ENCODE measurements around the gene CWF19L1.

Gene CWF19L1

DNA sequence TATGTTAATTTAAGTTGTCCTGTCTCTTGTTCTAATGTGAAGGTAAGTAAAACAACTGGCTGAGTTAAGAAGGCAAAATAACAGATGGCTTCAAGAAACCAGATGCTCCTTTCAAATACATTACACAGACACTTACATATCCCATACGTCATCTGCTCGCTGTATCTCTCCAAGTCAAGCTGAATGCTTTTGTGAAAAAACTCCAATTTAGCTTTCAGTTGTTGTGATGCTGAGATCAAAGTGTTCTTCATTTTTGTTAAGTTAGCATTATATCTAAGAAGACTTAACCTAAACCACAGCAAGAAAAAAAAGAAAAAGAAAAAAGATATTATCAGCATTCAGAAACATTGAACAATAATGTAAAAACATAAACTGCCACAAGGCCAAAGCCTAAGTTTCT lies 63.1 kb downstream of the CWF19L1 start:
- Histone ChIP-seq H4K5ac (ENCODE audit: low read length) (no peak overlapping the region), H2BK15ac (replicated peaks; ENCODE audit: low read depth) (no peak overlapping the region), H3K36me3 (ENCODE audit: control insufficient read depth, insufficient read depth, low read length) (peaks cover 5% of the 10 kb centered on the region), H2BK120ac (ENCODE audit: low read depth, low read length) (no peak overlapping the region), H2AK5ac (ENCODE audit: low read length) (no peak overlapping the region), H3K4ac (ENCODE audit: low read depth, low read length) (no peak overlapping the region), H3K79me1 (ENCODE audit: low read length) (no peaks in the 10 kb centered on the region), H3K18ac (ENCODE audit: low read length) (no peak overlapping the region), H4K8ac (ENCODE audit: low read depth, low read length) (no peak overlapping the region), H3K4me3 (ENCODE audit: low read length) (no peak overlapping the region), H3K56ac (ENCODE audit: low read length) (no peak overlapping the region), H3K27me3 (ENCODE audit: insufficient read depth, low read length, poor library complexity) (no peaks in the 10 kb centered on the region), H3K4me2 (ENCODE audit: low read length) (no peak overlapping the region), H3K79me2 (ENCODE audit: control insufficient read depth, insufficient read depth, low read length) (no peaks in the 10 kb centered on the region), H3K9ac (ENCODE audit: low read length) (no peak overlapping the region), H2BK5ac (ENCODE audit: low read length) (no peak overlapping the region), H3K23ac (ENCODE audit: low read length) (no peak overlapping the region), H3K4me1 (ENCODE audit: control insufficient read depth, low read depth, low read length) (no peaks in the 10 kb centered on the region), H3K27ac (ENCODE audit: low read depth, low read length) (no peak overlapping the region)
- no peak for DNase-seq
- no CpG with 5 or more reads among the region's 2 CpGs for WGBS (ENCODE audit: extremely low coverage, insufficient coverage, low lambda C conversion rate)

DNA sequence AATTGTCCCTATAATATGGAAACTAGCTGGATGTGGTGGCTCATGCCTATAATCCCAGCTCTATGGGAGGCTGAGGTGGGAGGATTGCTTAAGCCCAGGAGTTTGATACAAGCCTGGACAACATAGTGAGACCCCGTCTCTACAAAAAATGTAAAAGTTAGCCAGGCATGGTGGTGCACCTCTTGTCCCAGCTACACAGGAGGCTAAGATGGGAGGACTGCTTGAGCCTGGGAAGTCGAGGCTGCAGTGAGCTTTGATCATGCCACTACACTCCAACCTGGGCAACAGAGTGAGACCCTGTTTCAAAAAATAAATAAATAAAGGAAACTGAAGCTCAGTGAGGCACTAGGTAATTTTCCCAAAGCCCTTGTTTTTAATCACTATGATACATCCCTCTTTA lies 65.9 kb downstream of the CWF19L1 start:
- no CpG with 5 or more reads among the region's 2 CpGs for WGBS (ENCODE audit: extremely low coverage, insufficient coverage, low lambda C conversion rate)
- Histone ChIP-seq H3K9ac (ENCODE audit: low read length) (no peak overlapping the region), H2BK120ac (ENCODE audit: low read depth, low read length) (no peak overlapping the region), H3K18ac (ENCODE audit: low read length) (no peak overlapping the region), H4K8ac (ENCODE audit: low read depth, low read length) (no peak overlapping the region), H3K27ac (ENCODE audit: low read depth, low read length) (no peak overlapping the region), H2BK5ac (ENCODE audit: low read length) (no peak overlapping the region), H3K23ac (ENCODE audit: low read length) (no peak overlapping the region), H3K4me1 (ENCODE audit: control insufficient read depth, low read depth, low read length) (no peaks in the 10 kb centered on the region), H3K4ac (ENCODE audit: low read depth, low read length) (no peak overlapping the region), H3K56ac (ENCODE audit: low read length) (no peak overlapping the region), H3K27me3 (ENCODE audit: insufficient read depth, low read length, poor library complexity) (no peaks in the 10 kb centered on the region), H3K79me2 (ENCODE audit: control insufficient read depth, insufficient read depth, low read length) (no peaks in the 10 kb centered on the region), H3K79me1 (ENCODE audit: low read length) (no peaks in the 10 kb centered on the region), H2AK5ac (ENCODE audit: low read length) (no peak overlapping the region), H3K36me3 (ENCODE audit: control insufficient read depth, insufficient read depth, low read length) (peaks cover 5% of the 10 kb centered on the region), H2BK15ac (replicated peaks; ENCODE audit: low read depth) (no peak overlapping the region), H4K5ac (ENCODE audit: low read length) (no peak overlapping the region), H3K4me3 (ENCODE audit: low read length) (no peak overlapping the region), H3K4me2 (ENCODE audit: low read length) (no peak overlapping the region)
- no peak for DNase-seq

DNA sequence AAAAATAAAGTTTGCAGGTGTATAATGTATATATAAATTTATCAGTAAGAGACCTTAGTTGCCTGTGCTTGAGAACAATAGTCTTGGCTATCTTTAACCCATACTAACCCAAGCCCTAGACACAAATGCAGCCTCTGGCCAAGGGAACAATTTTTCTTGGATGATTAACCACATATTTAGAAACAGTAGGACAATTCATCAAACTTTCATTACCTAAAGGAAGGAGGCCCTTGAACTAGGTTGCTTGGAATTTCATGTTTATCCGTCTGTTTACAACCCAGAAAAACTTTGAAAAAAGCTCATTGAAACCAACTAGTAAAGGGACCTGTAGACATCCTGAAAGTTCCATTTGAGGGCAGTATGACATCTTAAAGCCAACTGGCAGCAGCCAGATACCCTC lies 72.7 kb downstream of the CWF19L1 start:
- no peak for DNase-seq
- Histone ChIP-seq H2BK5ac (ENCODE audit: low read length) (no peak overlapping the region), H3K9ac (ENCODE audit: low read length) (no peak overlapping the region), H3K4ac (ENCODE audit: low read depth, low read length) (no peak overlapping the region), H3K4me3 (ENCODE audit: low read length) (no peak overlapping the region), H2BK120ac (ENCODE audit: low read depth, low read length) (no peak overlapping the region), H3K4me1 (ENCODE audit: control insufficient read depth, low read depth, low read length) (no peaks in the 10 kb centered on the region), H2BK15ac (replicated peaks; ENCODE audit: low read depth) (no peak overlapping the region), H3K4me2 (ENCODE audit: low read length) (no peak overlapping the region), H3K27ac (ENCODE audit: low read depth, low read length) (no peak overlapping the region), H4K5ac (ENCODE audit: low read length) (no peak overlapping the region), H3K23ac (ENCODE audit: low read length) (no peak overlapping the region), H3K27me3 (ENCODE audit: insufficient read depth, low read length, poor library complexity) (no peaks in the 10 kb centered on the region), H3K56ac (ENCODE audit: low read length) (no peak overlapping the region), H3K79me1 (ENCODE audit: low read length) (no peaks in the 10 kb centered on the region), H3K18ac (ENCODE audit: low read length) (no peak overlapping the region), H4K8ac (ENCODE audit: low read depth, low read length) (no peak overlapping the region), H3K36me3 (ENCODE audit: control insufficient read depth, insufficient read depth, low read length) (peaks cover 4% of the 10 kb centered on the region), H2AK5ac (ENCODE audit: low read length) (no peak overlapping the region), H3K79me2 (ENCODE audit: control insufficient read depth, insufficient read depth, low read length) (no peaks in the 10 kb centered on the region)
- no CpG with 5 or more reads among the region's 1 CpG for WGBS (ENCODE audit: extremely low coverage, insufficient coverage, low lambda C conversion rate)

DNA sequence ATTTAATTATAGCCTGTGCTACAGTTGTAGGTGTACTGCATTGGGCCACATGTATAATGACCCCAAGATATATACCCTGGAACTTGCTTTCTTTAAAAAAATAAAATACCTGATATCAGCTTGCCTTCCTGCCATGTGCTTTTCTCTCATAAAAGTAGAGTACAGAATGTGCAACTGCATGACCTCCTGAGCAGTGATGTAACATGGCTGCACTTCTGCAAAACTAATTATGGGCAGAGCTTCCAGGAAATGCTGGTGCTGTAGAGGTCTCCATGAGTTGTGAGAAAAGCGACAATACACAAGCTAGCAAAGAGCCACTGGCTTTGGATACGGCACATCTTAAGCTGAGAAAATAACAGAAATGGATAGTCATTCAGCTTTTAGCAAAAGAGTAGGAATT lies 75.1 kb downstream of the CWF19L1 start:
- H2BK5ac ChIP-seq (ENCODE audit: low read length): no peak overlapping the region
- no peak overlapping the region for H2BK15ac ChIP-seq (replicated peaks; ENCODE audit: low read depth)
- no peak for DNase-seq
- H3K9ac ChIP-seq (ENCODE audit: low read length): no peak overlapping the region
- no peak overlapping the region for H2AK5ac ChIP-seq (ENCODE audit: low read length)
- WGBS (ENCODE audit: extremely low coverage, insufficient coverage, low lambda C conversion rate): no CpG with 5 or more reads among the region's 2 CpGs
- no peak overlapping the region for H3K4me3 ChIP-seq (ENCODE audit: low read length)
- no peak overlapping the region for H3K23ac ChIP-seq (ENCODE audit: low read length)
- no peaks in the 10 kb centered on the region for H3K4me1 ChIP-seq (ENCODE audit: control insufficient read depth, low read depth, low read length)
- H4K8ac ChIP-seq (ENCODE audit: low read depth, low read length): no peak overlapping the region
- H3K56ac ChIP-seq (ENCODE audit: low read length): no peak overlapping the region
- H4K5ac ChIP-seq (ENCODE audit: low read length): no peak overlapping the region
- no peak overlapping the region for H2BK120ac ChIP-seq (ENCODE audit: low read depth, low read length)
- H3K4me2 ChIP-seq (ENCODE audit: low read length): no peak overlapping the region
- H3K79me1 ChIP-seq (ENCODE audit: low read length): no peaks in the 10 kb centered on the region
- H3K36me3 ChIP-seq (ENCODE audit: control insufficient read depth, insufficient read depth, low read length): peaks cover 2% of the 10 kb centered on the region
- no peak overlapping the region for H3K27ac ChIP-seq (ENCODE audit: low read depth, low read length)
- no peak overlapping the region for H3K18ac ChIP-seq (ENCODE audit: low read length)
- no peaks in the 10 kb centered on the region for H3K79me2 ChIP-seq (ENCODE audit: control insufficient read depth, insufficient read depth, low read length)
- no peak overlapping the region for H3K4ac ChIP-seq (ENCODE audit: low read depth, low read length)
- no peaks in the 10 kb centered on the region for H3K27me3 ChIP-seq (ENCODE audit: insufficient read depth, low read length, poor library complexity)

DNA sequence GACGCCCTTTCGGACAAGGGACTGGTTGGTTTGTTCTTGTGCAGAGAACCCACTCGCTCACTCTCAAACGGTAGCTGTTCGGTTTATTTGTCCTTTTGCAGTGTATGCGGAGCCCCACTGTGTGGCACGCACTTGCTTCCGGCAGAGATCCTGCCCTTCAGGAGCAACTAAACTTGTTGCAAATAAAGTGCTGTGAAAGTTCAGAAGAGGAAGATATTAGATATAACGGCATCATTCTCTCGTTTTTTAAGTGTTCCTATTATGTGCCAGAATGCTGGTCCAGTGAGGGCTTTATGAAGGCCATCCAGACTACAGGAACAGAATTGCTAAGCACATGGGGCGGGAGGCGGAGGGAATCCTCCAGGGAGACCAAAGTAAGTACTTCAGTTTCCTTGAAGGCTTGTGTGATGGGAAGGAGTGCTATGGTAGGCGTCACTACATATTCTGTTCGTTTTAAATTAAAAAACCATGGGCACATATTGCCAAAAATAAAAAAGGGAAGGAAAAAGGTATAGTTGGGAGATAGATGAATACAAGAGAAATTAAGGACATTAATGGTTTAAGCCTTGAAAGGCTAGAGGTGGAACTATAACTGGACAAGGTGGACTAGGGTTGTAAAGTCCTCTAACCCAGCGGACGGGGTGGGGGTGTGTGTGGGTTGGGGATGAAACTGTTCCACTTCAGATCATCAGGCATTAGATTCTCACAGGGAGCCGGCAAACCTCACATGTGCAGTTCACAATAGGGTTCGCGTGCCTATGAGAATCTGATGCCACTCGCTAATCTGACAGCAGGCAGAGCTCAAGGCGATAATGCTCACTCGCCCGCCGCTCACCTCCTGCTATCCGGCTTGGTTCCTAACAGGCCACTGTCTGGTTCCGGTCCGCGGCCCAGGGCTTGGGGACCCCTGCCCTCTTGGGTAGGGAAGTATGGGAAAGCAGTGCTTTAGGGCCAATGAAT lies 80.9 kb downstream of the CWF19L1 start:
- Histone ChIP-seq H2BK120ac (ENCODE audit: low read depth, low read length) (no peak overlapping the region), H3K4ac (ENCODE audit: low read depth, low read length) (no peak overlapping the region), H3K23ac (ENCODE audit: low read length) (peak overlapping the region; percentile 56), H3K18ac (ENCODE audit: low read length) (no peak overlapping the region), H3K4me2 (ENCODE audit: low read length) (peak overlapping the region; percentile 73), H2BK15ac (replicated peaks; ENCODE audit: low read depth) (no peak overlapping the region), H2BK5ac (ENCODE audit: low read length) (peak overlapping the region; percentile 73), H3K79me1 (ENCODE audit: low read length) (peaks cover 3% of the 10 kb centered on the region), H2AK5ac (ENCODE audit: low read length) (no peak overlapping the region), H3K36me3 (ENCODE audit: control insufficient read depth, insufficient read depth, low read length) (peaks cover 2% of the 10 kb centered on the region), H4K5ac (ENCODE audit: low read length) (peak overlapping the region; percentile 92), H3K27ac (ENCODE audit: low read depth, low read length) (peak overlapping the region; percentile 28), H3K9ac (ENCODE audit: low read length) (peak overlapping the region; percentile 97), H3K4me1 (ENCODE audit: control insufficient read depth, low read depth, low read length) (peaks cover 2% of the 10 kb centered on the region), H3K4me3 (ENCODE audit: low read length) (peak overlapping the region; percentile 85), H3K79me2 (ENCODE audit: control insufficient read depth, insufficient read depth, low read length) (peaks cover 3% of the 10 kb centered on the region), H3K27me3 (ENCODE audit: insufficient read depth, low read length, poor library complexity) (no peaks in the 10 kb centered on the region), H4K8ac (ENCODE audit: low read depth, low read length) (no peak overlapping the region), H3K56ac (ENCODE audit: low read length) (peak overlapping the region; percentile 97)
- no CpG with 5 or more reads among the region's 28 CpGs for WGBS (ENCODE audit: extremely low coverage, insufficient coverage, low lambda C conversion rate)
- peak; percentile 6 for DNase-seq

All from mesendoderm (in vitro differentiated cells).